Retina (tissue), 1 donor: Measurements from ENCODE around the gene EVA1B.

Experiments used
- DNase-seq: peaks from one replicate; pipeline ENCODE4 v3.0.0-alpha.2; 2016

EVA1B gene

GRCh38 chr1:36345353-36345752 lies 21.9 kb upstream of the EVA1B start:
- DNase-seq: no peak

- DNase-seq: no peak
These were observed 20.9 kb upstream of the EVA1B start for GRCh38 chr1:36344395-36344680.

DNA sequence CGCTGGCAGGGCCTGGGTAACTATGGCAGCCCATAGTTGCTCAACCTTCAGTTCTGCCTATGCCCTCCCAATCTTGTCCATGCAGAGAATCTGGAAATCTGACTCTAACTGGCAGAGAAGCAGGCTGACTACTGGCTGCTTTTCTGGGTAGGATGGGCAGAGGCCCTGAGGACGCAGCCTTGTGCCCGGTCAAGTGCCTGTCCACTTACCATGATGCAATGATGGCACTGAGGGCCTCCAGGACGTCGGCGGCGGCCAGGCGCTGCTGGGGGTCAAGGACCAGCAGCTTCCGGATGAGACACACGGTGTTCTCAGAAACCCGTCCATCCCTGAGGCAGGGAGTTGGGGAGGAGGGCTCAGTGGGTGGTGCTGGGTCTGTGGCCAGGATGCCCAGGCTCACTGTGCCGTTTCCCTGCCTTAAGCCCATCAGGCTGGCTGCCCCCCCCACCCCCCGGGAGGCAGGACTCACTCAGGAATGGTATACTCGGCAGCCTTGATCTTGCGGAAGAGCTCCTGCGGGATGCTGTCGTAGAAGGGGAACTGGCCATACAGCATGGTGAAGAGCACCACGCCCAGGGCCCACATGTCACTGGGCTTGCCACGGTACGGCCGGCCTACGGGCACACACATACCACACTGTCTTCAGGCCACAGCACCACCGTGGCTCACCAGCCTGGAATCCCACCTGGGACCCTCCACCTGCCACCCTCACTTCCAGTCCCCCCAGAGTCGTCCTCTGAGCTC lies 20.4 kb upstream of the EVA1B start:
- DNase-seq: no peak

DNA sequence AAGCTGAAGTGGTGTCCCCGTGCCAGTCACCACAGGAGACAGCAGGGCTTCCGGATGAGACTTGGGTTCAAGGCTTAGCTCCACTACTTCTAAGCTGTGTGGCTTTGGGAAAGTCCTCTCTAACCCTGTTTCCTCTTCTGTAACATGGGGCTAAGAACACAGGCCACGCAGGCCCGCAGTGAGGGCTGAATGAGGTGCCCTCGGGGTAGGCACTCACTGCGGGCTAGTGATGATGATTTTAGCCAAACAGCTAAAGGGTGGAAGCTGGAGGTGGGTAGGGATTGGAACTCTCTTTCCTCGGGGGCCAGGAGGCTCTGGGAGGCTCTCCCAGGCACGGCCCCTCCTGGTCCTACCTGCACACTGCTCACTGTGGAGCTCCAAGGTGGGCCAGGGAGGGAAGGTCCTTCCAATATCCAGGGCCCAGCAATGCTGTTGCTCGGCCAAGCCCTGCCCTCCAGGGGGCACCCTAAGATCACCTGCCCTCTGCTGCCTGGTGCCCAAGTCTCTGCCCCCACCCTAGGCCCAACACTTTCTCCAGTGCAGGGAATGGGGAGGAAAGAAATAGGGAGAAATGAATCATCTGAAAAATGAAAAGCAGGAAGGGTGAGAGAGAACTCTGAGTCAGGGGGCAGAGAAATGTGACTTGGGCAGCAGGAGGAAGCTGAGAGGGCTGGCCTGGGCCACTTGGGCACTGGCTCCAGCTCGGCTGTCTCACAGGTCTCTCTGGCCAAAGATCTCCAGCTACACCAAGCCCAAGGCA lies 19.2 kb upstream of the EVA1B start:
- DNase-seq: no peak

DNA sequence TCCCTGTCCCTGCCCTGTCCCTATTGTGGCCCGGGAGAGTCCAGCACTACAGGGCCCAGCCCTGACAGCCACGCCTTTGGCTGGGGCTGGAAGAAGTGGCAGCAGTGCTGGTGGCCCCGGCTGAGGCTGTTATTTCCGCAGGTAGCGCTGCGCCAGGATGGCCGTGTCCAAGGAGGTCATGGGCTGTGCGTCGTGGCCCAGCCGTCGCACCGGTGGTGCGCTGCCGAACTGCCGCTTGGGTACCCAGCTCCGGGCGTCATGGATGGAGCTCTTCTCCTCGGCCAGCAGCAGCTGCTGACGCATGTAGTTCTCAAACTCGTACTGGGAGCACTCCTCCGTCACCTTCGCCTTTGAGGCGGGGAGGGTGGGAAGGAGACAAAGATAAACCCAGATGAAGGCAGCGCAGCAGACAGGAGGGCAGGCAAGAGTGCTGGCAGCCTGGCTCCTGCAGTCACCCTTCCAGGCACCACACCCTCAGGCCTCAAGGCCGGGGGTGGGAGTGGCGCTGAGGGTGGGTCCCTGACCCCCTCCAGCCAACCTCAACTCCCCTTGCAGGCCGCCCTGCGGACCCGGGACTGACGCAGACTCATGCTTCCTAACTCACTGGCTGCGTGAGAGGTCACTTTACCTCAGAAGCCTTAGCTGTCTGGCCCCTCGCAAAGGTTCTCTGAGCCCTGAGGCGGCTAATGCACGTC lies 18.3 kb upstream of the EVA1B start:
- DNase-seq: no peak

DNA sequence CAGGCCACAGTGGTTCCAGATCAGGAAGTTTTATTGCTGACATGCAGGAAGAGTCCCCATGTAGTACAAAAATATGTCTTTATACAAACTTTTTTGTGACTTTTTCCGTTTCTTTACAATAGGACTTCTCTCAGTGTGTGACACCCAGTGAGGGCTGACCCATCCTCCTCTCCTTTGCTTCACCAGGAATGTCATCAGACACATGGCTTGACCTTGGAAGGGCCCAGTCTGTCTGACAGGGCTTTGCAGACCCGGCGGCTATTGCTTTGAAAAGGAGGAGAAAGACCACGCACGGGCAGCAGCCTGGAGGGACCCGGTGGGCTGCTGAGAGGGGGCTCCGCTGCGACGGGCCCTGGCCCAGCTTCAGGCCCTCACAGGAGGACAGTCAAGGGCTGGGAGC lies 16.2 kb upstream of the EVA1B start:
- DNase-seq: no peak

DNA sequence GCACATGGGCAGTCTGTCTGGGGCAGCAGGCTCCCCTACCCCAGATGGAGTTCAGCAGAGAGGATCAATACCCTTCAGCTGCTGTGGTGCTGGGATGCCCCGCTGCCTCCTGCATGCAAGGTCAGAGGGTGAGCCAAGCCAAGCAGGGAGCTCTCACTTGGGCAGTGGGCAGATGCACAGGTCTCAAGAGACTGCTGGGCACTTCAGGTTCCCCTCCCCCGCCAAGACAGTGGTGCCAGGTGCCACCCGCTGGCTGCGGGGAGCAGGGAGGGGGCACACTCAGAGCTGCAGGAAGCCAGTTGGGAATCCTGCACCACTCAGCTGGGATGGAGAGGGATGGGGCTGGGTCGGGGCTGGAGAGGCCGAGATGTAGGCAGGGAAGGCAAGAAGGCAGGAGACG lies 15.8 kb upstream of the EVA1B start:
- DNase-seq: peak; percentile 17

DNA sequence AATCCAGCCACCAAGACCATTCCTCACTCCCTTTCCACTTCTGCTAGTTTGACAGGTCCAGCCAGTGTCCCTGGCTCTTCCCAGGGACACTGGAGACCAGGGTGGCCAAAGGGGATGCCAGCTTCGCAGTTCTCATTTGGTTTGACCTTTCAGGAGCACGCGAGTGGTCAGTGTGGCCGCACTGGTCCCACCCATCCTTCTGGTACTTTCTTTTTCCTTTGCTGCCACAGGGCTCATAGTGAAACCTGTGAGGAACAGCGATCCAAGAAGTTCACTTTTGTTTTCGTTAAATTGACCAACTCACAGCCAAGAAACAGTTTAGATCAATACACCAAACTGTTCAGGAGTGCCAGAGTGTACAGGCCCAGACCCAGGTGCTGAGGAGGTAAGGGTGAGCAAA lies 14.4 kb upstream of the EVA1B start:
- no peak for DNase-seq

- no peak for DNase-seq
These were observed 7.5 kb upstream of the EVA1B start for GRCh38 chr1:36330940-36331339.

GRCh38 chr1:36329817-36330216 lies 6.4 kb upstream of the EVA1B start:
- no peak for DNase-seq

DNA sequence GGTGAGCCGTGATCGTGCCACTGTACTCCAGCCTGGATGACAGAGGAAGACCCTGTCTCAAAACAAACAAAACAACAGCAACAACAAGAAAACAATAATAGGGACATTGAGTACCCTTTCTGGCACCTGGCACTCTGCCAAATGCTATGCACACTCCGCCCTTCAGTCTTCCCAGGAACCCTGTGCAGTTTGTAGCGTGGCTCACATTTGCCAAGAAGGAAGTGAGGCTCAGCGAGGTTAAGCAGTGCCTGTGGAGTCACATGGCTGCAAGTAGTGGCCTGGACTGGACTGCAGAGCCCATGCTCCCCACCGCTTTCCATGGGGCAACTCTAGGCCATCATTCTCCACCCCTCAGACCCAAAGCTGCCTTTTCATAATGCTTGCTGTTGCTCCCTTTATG lies 5.3 kb upstream of the EVA1B start:
- DNase-seq: no peak

DNA sequence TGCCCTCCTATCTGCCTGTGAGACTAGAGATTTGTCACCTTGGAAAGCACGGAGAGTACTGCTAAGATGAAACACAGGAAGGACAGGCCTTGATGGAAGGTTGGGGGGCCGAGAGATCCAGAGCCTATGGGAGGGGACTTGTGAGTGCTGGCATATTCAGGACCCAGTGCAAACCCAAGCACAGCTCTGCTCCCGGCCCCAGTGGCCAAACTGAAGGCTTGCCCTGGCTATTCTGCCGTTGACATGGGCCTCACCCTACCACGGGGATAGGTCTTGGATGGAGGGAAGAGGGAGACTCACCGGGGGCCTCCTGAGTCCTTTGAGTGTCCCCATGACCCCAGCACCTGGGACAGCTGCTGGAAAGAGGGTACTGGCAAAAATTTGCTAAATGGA lies 4.6 kb upstream of the EVA1B start:
- no peak for DNase-seq

DNA sequence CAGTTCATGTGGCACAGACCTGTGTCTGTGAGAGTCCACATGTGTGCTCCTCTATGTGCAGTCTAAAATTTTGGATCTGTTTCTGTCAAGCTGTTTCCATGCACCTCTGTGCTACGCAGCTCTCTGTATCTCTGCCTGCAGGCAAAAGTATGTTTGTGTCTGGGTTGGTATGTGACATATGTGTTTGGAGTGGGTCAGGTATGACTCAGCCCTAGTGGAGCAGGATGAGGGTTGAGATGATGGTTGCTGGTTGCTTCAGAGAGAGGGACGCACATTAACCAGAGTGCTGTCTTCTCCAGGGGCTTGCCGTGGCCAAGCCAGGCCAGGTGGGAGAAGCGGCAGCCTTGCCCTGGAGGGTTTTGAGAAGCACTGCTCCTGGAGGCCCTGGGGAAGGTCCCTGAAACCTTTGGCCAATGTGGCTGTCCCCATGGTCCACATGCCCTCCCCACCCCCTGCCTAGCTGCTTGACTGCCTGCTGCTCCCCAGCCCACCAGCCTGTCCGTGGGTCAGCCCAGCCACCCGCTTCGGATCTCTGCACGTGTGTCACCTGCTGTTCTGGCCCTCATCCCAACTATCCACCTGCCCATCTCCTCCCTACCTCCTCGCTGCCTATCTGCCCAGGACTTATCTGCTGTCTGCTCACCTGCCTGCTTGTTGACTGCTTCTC lies 4.1 kb upstream of the EVA1B start:
- no peak for DNase-seq

GRCh38 chr1:36326499-36326898 lies 3.1 kb upstream of the EVA1B start:
- no peak for DNase-seq

DNA sequence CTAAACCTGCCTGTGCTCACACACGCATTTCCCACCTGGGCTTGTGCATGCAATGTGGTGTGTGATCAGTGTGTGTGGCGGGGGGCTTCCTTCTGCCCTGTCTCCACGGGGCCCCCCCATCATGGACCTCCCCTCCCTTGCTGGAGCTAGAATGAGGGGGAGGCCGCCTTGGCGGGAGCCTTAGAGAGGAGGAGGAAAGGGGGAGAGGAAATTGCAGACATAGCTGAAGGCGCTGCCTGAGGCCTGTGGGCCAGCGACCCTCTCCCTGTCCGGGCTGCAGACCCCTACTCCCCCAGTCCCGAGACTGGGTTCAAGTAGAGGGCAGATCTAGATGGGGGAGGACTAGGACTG lies 883 bp upstream of the EVA1B start:
- no peak for DNase-seq

DNA sequence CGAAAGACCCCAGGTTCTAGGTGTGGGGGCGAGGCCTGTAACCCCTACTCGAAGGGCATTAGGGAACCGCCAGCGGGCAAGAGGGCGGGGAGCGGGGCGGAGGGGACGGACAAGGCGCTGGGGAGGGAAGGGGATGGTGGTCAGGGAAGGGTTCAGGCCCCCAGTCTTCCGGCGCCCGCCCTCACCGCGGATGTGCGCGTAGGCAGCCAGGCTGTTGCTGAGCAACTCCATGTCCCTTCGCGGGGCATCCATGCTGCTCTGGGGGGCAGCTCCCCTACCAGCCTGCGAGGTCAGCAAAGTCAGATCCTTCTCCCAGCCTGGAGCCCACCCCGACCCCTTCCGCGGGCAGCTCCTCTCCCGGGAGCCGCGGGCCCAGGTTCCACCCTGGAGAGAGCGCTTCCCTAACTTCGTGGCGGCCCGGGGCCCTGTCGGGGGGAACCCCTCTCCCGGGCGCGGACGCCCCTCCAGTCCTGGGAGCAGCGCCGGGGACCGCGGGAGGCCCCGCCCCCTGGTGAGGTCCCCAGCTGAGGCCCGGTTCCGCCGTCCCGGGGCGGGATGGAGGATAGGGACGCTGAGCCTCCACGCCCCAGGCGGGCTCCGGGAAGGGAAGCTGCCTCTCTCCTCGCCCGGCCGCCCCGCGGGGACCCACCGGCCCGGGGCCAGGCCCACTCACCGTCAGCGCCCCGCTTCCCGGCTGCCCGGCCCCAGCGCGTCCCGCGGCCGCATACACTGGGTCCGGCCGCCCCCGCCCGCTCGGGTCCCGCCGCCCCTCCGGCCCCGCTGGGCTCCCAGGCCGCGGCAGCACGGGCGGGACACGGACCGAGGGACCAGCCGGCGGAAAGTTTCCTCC lies 434 bp downstream of the EVA1B start:
- peak; percentile 80 for DNase-seq

GRCh38 chr1:36322041-36322785 lies 1.2 kb downstream of the EVA1B start:
- DNase-seq: peak; percentile 72

- DNase-seq: peak; percentile 89
These were observed 2.1 kb downstream of the EVA1B start for GRCh38 chr1:36321119-36321951.

DNA sequence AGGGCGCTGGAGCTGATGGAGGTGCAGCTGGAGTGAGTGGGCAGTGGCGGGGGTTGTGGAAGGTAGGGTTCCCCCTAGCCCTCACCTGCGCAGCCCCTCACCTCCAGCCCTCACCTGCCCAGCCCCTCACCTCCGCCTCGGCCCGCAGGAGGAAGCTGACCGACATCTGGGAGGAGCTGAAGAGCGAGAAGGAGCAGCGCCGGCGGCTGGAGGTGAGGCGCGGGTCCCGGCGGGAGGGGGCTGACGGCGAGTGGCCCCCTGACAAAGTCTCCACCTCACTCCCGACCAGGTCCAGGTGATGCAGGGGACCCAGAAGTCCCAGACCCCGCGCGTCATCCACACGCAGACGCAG lies 2.7 kb downstream of the EVA1B start:
- DNase-seq: no peak

GRCh38 chr1:36320291-36320761 lies 3.1 kb downstream of the EVA1B start:
- no peak for DNase-seq

DNA sequence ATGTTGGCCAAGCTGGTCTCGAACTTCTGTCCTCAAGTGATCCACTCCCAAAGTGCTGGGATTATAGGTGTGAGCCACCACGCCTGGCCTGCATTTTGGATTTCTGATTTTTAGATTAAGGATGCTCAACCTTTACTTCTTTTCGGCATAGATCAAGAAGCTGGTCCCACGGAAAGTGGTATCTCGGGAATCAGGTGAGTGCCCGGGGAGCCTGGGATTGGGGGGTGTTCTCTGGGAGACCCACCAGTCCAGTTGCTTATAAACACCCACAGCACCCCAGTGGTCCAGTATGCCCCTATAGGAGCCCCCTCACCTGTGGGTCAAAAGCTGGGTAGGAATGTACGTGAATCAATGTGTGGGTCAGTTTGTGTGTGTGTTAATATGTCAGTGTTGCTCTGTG lies 14.0 kb downstream of the EVA1B start:
- no peak for DNase-seq
